ENCODE data around the gene MAP7D1. TPM values are rescaled to one million over a fixed set of nuclear protein-coding genes. Genes with fewer than 3 reads are reported as not detected.
A peak's percentile ranks its signal among the peaks of the same experiment; 100 is the strongest.

The MAP7D1 gene
- total and polyA plus RNA-seq, 2 of the 13 experiments (the other 11 are each of a cell fraction or from before 2014, with no cell fraction given), result 5.6 to 7.2 TPM

- TF ChIP-seq, protein P1, sequence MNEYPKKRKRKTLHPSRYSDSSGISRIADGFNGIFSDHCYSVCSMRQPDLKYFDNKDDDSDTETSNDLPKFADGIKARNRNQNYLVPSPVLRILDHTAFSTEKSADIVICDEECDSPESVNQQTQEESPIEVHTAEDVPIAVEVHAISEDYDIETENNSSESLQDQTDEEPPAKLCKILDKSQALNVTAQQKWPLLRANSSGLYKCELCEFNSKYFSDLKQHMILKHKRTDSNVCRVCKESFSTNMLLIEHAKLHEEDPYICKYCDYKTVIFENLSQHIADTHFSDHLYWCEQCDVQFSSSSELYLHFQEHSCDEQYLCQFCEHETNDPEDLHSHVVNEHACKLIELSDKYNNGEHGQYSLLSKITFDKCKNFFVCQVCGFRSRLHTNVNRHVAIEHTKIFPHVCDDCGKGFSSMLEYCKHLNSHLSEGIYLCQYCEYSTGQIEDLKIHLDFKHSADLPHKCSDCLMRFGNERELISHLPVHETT (CRISPR knock-in tag; conservative IDR thresholded peaks at IDR 0.05), result no peak
- TF ChIP-seq ZNF3 (CRISPR knock-in tag; IDR thresholded peaks at IDR 0.05) (no peak), JUND (CRISPR knock-in tag; IDR thresholded peaks at IDR 0.05) (no peak), ATF1 (CRISPR knock-in tag; IDR thresholded peaks at IDR 0.05) (no peak), HOXA5 (CRISPR knock-in tag; IDR thresholded peaks at IDR 0.05) (peak; percentile 57; the same call in 1 of the 2 replicates), ERF (CRISPR knock-in tag; IDR thresholded peaks at IDR 0.05) (0 out of 2 replicates have a peak, but pooled peaks have one; percentile 33), AKNA (CRISPR knock-in tag; IDR thresholded peaks at IDR 0.05; ENCODE audit: borderline replicate concordance) (no peak), SKIL (CRISPR knock-in tag; IDR thresholded peaks at IDR 0.05; ENCODE audit: borderline replicate concordance) (no peak), NFYC (CRISPR knock-in tag; IDR thresholded peaks at IDR 0.05) (no peak)
- TF ChIP-seq, protein P2, sequence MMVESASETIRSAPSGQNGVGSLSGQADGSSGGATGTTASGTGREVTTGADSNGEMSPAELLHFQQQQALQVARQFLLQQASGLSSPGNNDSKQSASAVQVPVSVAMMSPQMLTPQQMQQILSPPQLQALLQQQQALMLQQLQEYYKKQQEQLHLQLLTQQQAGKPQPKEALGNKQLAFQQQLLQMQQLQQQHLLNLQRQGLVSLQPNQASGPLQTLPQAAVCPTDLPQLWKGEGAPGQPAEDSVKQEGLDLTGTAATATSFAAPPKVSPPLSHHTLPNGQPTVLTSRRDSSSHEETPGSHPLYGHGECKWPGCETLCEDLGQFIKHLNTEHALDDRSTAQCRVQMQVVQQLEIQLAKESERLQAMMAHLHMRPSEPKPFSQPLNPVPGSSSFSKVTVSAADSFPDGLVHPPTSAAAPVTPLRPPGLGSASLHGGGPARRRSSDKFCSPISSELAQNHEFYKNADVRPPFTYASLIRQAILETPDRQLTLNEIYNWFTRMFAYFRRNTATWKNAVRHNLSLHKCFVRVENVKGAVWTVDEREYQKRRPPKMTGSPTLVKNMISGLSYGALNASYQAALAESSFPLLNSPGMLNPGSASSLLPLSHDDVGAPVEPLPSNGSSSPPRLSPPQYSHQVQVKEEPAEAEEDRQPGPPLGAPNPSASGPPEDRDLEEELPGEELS (CRISPR knock-in tag; IDR thresholded peaks at IDR 0.05), result no peak
- TF ChIP-seq, protein P3, sequence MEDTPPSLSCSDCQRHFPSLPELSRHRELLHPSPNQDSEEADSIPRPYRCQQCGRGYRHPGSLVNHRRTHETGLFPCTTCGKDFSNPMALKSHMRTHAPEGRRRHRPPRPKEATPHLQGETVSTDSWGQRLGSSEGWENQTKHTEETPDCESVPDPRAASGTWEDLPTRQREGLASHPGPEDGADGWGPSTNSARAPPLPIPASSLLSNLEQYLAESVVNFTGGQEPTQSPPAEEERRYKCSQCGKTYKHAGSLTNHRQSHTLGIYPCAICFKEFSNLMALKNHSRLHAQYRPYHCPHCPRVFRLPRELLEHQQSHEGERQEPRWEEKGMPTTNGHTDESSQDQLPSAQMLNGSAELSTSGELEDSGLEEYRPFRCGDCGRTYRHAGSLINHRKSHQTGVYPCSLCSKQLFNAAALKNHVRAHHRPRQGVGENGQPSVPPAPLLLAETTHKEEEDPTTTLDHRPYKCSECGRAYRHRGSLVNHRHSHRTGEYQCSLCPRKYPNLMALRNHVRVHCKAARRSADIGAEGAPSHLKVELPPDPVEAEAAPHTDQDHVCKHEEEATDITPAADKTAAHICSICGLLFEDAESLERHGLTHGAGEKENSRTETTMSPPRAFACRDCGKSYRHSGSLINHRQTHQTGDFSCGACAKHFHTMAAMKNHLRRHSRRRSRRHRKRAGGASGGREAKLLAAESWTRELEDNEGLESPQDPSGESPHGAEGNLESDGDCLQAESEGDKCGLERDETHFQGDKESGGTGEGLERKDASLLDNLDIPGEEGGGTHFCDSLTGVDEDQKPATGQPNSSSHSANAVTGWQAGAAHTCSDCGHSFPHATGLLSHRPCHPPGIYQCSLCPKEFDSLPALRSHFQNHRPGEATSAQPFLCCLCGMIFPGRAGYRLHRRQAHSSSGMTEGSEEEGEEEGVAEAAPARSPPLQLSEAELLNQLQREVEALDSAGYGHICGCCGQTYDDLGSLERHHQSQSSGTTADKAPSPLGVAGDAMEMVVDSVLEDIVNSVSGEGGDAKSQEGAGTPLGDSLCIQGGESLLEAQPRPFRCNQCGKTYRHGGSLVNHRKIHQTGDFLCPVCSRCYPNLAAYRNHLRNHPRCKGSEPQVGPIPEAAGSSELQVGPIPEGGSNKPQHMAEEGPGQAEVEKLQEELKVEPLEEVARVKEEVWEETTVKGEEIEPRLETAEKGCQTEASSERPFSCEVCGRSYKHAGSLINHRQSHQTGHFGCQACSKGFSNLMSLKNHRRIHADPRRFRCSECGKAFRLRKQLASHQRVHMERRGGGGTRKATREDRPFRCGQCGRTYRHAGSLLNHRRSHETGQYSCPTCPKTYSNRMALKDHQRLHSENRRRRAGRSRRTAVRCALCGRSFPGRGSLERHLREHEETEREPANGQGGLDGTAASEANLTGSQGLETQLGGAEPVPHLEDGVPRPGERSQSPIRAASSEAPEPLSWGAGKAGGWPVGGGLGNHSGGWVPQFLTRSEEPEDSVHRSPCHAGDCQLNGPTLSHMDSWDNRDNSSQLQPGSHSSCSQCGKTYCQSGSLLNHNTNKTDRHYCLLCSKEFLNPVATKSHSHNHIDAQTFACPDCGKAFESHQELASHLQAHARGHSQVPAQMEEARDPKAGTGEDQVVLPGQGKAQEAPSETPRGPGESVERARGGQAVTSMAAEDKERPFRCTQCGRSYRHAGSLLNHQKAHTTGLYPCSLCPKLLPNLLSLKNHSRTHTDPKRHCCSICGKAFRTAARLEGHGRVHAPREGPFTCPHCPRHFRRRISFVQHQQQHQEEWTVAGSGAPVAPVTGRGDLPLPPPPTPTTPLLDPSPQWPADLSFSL (CRISPR knock-in tag; IDR thresholded peaks at IDR 0.05), result no peak
Observed at GRCh38 chr1:36187800-36188593, 32.0 kb downstream of the MAP7D1 start (continued).
